Neural cell (in vitro differentiated cells): ENCODE data around the gene MAPK10. TPM values are rescaled to one million over a fixed set of nuclear protein-coding genes. Genes with fewer than 3 reads are reported as not detected.

ENCODE experiments used
- polyA plus RNA-seq: library from polyadenylated mRNA; depleted of rRNA; stranded (reverse); fragments of >200 nt; gene quantifications from 2 replicates; pipeline ENCODE4 v1.2.3, GENCODE V29; 2014
- small RNA-seq, 3 experiments: library from RNA; depleted of rRNA; stranded (forward); fragments of <200 nt; gene quantifications; one replicate each; pipeline ENCODE3, GENCODE V24; 2012

Gene MAPK10
- polyA plus RNA-seq, 1 donor from 2014 or later = 91.9 TPM

Small RNA genes within 50 kb of the gene (small RNA-seq; reads per million reads assigned to genes)
- gene RN7SKP96 = 0 reads per million in 3 experiments

Other genes starting within 250 kb of the MAPK10 start
- 4.7 and 6.7 TPM in 2 replicates for gene PTPN13, start 234.3 kb upstream of the MAPK10 start, polyA plus RNA-seq